Activated T-cell treated with anti-CD3 and anti-CD28 coated beads for 24 hours (primary cell): ENCODE data around the gene CAMSAP1.

Source experiments
- DNase-seq: peaks from one replicate; pipeline ENCODE4 v3.0.0-alpha.2; 2020; ENCODE audit warnings: low read depth

CAMSAP1 gene

GRCh38 chr9:135840107-135840506 lies 67.2 kb downstream of the CAMSAP1 start:
- DNase-seq = no peak

GRCh38 chr9:135839516-135839915 lies 67.8 kb downstream of the CAMSAP1 start:
- DNase-seq = no peak

- no peak for DNase-seq
Measured at GRCh38 chr9:135835131-135835530, 72.2 kb downstream of the CAMSAP1 start.

GRCh38 chr9:135833864-135834263 lies 73.5 kb downstream of the CAMSAP1 start:
- DNase-seq = no peak

GRCh38 chr9:135830496-135830895 lies 76.8 kb downstream of the CAMSAP1 start:
- DNase-seq = no peak

- no peak for DNase-seq
Measured at GRCh38 chr9:135828656-135829055, 78.7 kb downstream of the CAMSAP1 start.

GRCh38 chr9:135827866-135828580 lies 79.3 kb downstream of the CAMSAP1 start:
- no peak for DNase-seq

- no peak for DNase-seq
Measured at GRCh38 chr9:135827301-135827700, 80.0 kb downstream of the CAMSAP1 start.

GRCh38 chr9:135826188-135826545 lies 81.2 kb downstream of the CAMSAP1 start:
- no peak for DNase-seq

GRCh38 chr9:135825435-135826187 lies 81.7 kb downstream of the CAMSAP1 start:
- no peak for DNase-seq

GRCh38 chr9:135823036-135823435 lies 84.3 kb downstream of the CAMSAP1 start:
- DNase-seq = no peak

- no peak for DNase-seq
Measured at GRCh38 chr9:135822374-135822755, 85.0 kb downstream of the CAMSAP1 start.

- DNase-seq = no peak
Measured at GRCh38 chr9:135821733-135822373, 85.5 kb downstream of the CAMSAP1 start.

- no peak for DNase-seq
Measured at GRCh38 chr9:135821116-135821515, 86.2 kb downstream of the CAMSAP1 start.

- no peak for DNase-seq
Measured at GRCh38 chr9:135820661-135821060, 86.7 kb downstream of the CAMSAP1 start.

GRCh38 chr9:135819905-135820304 lies 87.4 kb downstream of the CAMSAP1 start:
- DNase-seq = no peak

GRCh38 chr9:135818718-135819475 lies 88.4 kb downstream of the CAMSAP1 start:
- DNase-seq = no peak

- no peak for DNase-seq
Measured at GRCh38 chr9:135817951-135818717, 89.2 kb downstream of the CAMSAP1 start.

GRCh38 chr9:135816651-135816970 lies 90.7 kb downstream of the CAMSAP1 start:
- no peak for DNase-seq

GRCh38 chr9:135815830-135816650 lies 91.3 kb downstream of the CAMSAP1 start:
- DNase-seq = no peak

GRCh38 chr9:135815413-135815812 lies 91.9 kb downstream of the CAMSAP1 start:
- no peak for DNase-seq
